OCI-LY7 (cell line): ENCODE data around the gene NAA10. TPM values are rescaled to one million over a fixed set of nuclear protein-coding genes. Genes with fewer than 3 reads are reported as not detected.

Experiments
- BruUV-seq: library from RNA; stranded (reverse); fragments of 400-500 nt; replicated peaks from 2 replicates; lab custom pipeline; 2021; lab: Mats Ljungman, UMichigan
- CTCF ChIA-PET: fragments of 300-600 bp; sonication (Branson Sonifier 250); formaldehyde crosslinking; loops from one replicate; lab custom pipeline; 2022; ENCODE audit warnings: antibody characterized with exemption; ENCODE audit not compliant: unreplicated experiment; lab: Charles Lee
- POLR2A ChIA-PET: fragments of 300-600 bp; sonication (Branson Sonifier 250); formaldehyde crosslinking; loops from one replicate; lab custom pipeline; 2022; ENCODE audit warnings: antibody characterized with exemption; lab: Charles Lee
- DNase-seq: peaks from one replicate; pipeline ENCODE4 v3.0.0-alpha.2; 2015; ENCODE audit warnings: low spot score
- H2AFZ ChIP-seq: fragments of 200-600 bp; sonication (generic), shearing (Covaris generic); 2 replicates; pipeline ENCODE4 v1.6.1; 2014; ENCODE audit warnings: mild to moderate bottlenecking, antibody characterized with exemption, low read length, moderate library complexity
- H3K27ac ChIP-seq: fragments of 200-600 bp; sonication (generic); 2 replicates; pipeline ENCODE4 v1.5.1; 2014; ENCODE audit warnings: mixed run types, low read depth, mild to moderate bottlenecking, moderate library complexity, low read length, inconsistent platforms; ENCODE audit not compliant: poor library complexity, severe bottlenecking
- H3K36me3 ChIP-seq: fragments of 200-600 bp; sonication (generic); 2 replicates; pipeline ENCODE4 v1.6.1; 2014; ENCODE audit warnings: mild to moderate bottlenecking, antibody characterized with exemption, low read length, moderate library complexity, mixed read lengths; ENCODE audit not compliant: insufficient read depth
- H3K4me1 ChIP-seq: fragments of 200-600 bp; sonication (generic); 2 replicates; pipeline ENCODE4 v1.5.1; 2014; ENCODE audit warnings: mild to moderate bottlenecking, low read length; ENCODE audit not compliant: insufficient read depth, poor library complexity, severe bottlenecking
- H3K4me2 ChIP-seq: fragments of 200-600 bp; sonication (generic); 2 replicates; pipeline ENCODE4 v1.6.1; 2014; ENCODE audit warnings: mild to moderate bottlenecking, low read length
- H3K4me3 ChIP-seq: fragments of 200-600 bp; sonication (generic); 2 replicates; pipeline ENCODE4 v1.5.1; 2014; ENCODE audit warnings: mild to moderate bottlenecking, low read depth, low read length; ENCODE audit not compliant: poor library complexity, severe bottlenecking
- H3K79me2 ChIP-seq: fragments of 200-600 bp; sonication (generic); 2 replicates; pipeline ENCODE4 v1.6.1; 2016; ENCODE audit warnings: low read depth, mild to moderate bottlenecking, low read length, moderate library complexity, mixed read lengths; ENCODE audit not compliant: insufficient read depth
- H3K9me2 ChIP-seq: fragments of 200-600 bp; sonication (generic); 2 replicates; pipeline ENCODE4 v1.6.1; 2016; ENCODE audit warnings: mild to moderate bottlenecking, low read length, mixed read lengths; ENCODE audit not compliant: insufficient read depth
- H3K9me3 ChIP-seq: fragments of 200-600 bp; sonication (generic); 2 replicates; pipeline ENCODE4 v1.6.1; 2014; ENCODE audit warnings: mild to moderate bottlenecking, mixed run types, low read length, mixed read lengths
- H4K20me1 ChIP-seq: fragments of 200-600 bp; sonication (generic); 2 replicates; pipeline ENCODE4 v1.6.1; 2014; ENCODE audit warnings: mild to moderate bottlenecking, antibody characterized with exemption, low read length, moderate library complexity, mixed read lengths; ENCODE audit not compliant: insufficient read depth
- EZH2phosphoT487 ChIP-seq: fragments of 200-600 bp; sonication (generic); IDR thresholded peaks from 2 replicates; pipeline ENCODE4 v1.6.1; 2018; ENCODE audit warnings: low read depth, borderline replicate concordance, mild to moderate bottlenecking, mixed run types, antibody characterized with exemption, low read length, moderate library complexity, mixed read lengths
- intact Hi-C: fragments of 100-400 bp; cut with micrococcal nuclease; formaldehyde crosslinking; loops from one replicate; pipeline ENCODE4 v1.10.0; 2022; ENCODE audit not compliant: unreplicated experiment
- total RNA-seq, 2 experiments: library from RNA; depleted of rRNA in 1 of 2; stranded (reverse); fragments of >200 nt in 1 of 2; shearing (Covaris generic) in 1 of 2; gene quantifications; 2 replicates each; pipeline ENCODE4 v1.2.3, GENCODE V29; 2014 to 2022
- TF ChIP-seq, protein P1 (sequence below): fragments of 200-600 bp; sonication (generic); conservative IDR thresholded peaks from 2 replicates; pipeline ENCODE4 v1.5.1; 2014; ENCODE audit warnings: mild to moderate bottlenecking, antibody characterized with exemption, low read length, moderate library complexity, mixed read lengths

Gene NAA10
- total RNA-seq, 2 experiments from 2014 or later: 82.7 to 105 TPM

DNA sequence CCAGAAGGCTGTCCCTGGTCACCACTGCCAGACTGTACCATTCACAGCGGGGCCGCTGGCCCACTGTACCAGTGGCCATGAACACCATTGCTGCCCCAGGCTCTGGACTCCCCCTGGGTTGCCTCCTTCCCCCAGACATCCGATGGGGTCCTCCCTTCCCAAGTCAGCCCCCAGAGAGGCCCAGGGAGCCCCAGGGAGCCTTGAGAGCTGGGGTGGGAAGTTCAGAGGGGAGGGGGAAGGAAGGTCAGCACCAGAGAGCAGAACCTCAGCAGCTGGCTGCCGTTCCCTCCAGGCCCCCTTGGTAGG is 8.3 kb downstream of the NAA10 start:
- CTCF ChIA-PET: interaction anchor here (0.9 to 1.2 kb wide), 2 partner anchors 40 to 42 kb away, joined by 3 read pairs; no protein-coding TSS in a partner anchor
- Histone ChIP-seq H3K4me3 (peak overlapping the region; percentile 99), H3K9me2 (no peaks in the 10 kb centered on the region), H3K9me3 (no peaks in the 10 kb centered on the region), H2AFZ (no peak overlapping the region), H3K79me2 (peaks cover 30% of the 10 kb centered on the region; the same call in 1 of the 2 replicates), H3K27ac (peak overlapping the region; percentile 100), H3K4me1 (peaks cover 44% of the 10 kb centered on the region), H3K36me3 (peaks cover 29% of the 10 kb centered on the region), H4K20me1 (no peaks in the 10 kb centered on the region), H3K4me2 (peak overlapping the region; percentile 100)
- DNase-seq: no peak
- BruUV-seq: no TSS peak
- intact Hi-C loops: loop anchor here (10.0 kb wide), 1 partner anchor 448 kb away; the partner anchor contains the start of genes EMD and FLNA
- POLR2A ChIA-PET: interaction anchor here (0.8 to 1.7 kb wide), 6 partner anchors 40 to 96 kb away, joined by 3 to 6 read pairs (median 3); partner anchors contain the start of gene HCFC1
- no peak for TF ChIP-seq EZH2phosphoT487
- TF ChIP-seq, protein P1, sequence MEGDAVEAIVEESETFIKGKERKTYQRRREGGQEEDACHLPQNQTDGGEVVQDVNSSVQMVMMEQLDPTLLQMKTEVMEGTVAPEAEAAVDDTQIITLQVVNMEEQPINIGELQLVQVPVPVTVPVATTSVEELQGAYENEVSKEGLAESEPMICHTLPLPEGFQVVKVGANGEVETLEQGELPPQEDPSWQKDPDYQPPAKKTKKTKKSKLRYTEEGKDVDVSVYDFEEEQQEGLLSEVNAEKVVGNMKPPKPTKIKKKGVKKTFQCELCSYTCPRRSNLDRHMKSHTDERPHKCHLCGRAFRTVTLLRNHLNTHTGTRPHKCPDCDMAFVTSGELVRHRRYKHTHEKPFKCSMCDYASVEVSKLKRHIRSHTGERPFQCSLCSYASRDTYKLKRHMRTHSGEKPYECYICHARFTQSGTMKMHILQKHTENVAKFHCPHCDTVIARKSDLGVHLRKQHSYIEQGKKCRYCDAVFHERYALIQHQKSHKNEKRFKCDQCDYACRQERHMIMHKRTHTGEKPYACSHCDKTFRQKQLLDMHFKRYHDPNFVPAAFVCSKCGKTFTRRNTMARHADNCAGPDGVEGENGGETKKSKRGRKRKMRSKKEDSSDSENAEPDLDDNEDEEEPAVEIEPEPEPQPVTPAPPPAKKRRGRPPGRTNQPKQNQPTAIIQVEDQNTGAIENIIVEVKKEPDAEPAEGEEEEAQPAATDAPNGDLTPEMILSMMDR: no peak

DNA sequence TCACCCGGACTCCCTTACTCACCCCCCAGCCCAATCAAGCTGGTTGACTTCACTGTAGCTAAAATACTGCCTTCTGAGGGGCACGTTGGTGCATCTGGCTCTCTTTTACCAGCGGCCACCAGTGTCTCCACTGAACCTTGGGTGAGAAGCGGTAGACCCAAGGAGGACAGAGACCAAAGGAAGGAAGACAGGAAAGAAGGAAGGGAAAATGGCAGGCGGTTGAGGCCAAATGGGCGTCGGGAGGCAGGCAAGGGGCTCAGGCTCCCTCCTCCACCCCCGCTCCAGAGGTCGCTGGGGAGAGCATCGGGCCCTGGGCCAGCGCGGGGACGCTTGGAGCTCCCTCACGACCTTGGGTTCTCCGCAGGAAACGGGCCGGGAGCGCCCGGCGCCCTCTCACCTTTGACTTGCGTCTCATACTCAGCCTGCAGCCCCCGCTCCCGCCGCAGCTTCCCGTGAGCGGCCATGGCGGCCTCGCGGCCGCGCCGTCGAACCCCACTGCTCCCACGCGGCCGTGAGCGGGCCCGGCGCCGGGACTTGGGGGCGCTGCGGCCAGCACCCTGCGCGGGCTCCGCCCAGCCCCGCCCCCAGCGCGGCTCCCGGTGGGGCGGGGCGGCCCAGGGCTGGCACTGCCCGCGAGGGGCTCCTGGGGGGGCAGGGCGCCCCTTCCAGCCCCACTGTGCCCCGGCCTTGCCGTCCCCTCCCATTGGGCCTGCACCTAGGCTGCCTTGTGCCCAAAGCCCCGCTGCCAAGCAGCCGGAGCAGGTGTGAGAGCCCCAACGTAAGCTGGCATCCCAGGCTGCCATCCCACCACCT is 8.9 kb downstream of the NAA10 start, which contains the start of gene ARHGAP4:
ARHGAP4 (minus strand) TSS at position 526 of the 813 bp plus-strand sequence; CDS start at position 464, 62 bp downstream.
- H3K27ac ChIP-seq: peak within 1 kb of the TSS; percentile 100
- H2AFZ ChIP-seq: no peak within 1 kb of the TSS
- TSS peak; percentile 98 for BruUV-seq
- peak within 1 kb of the TSS; percentile 99 for H3K4me3 ChIP-seq
- DNase-seq: peak; percentile 62
- H4K20me1 ChIP-seq: no peaks in the 10 kb centered on the region
- H3K9me2 ChIP-seq: no peaks in the 10 kb centered on the region
- peaks cover 25% of the 10 kb centered on the region for H3K36me3 ChIP-seq
- POLR2A ChIA-PET: interaction anchor here (0.5 to 2.4 kb wide), 11 partner anchors 8 to 556 kb away, joined by 3 to 33 read pairs (median 4); partner anchors contain the start of genes HCFC1, IDH3G, NAA10 and SSR4
- peak within 1 kb of the TSS; percentile 100 for H3K4me2 ChIP-seq
- peaks cover 30% of the 10 kb centered on the region; the same call in 1 of the 2 replicates for H3K79me2 ChIP-seq
- H3K9me3 ChIP-seq: no peaks in the 10 kb centered on the region
- CTCF ChIA-PET: interaction anchor here (1.2 to 1.4 kb wide), 4 partner anchors 21 to 44 kb away, joined by 3 to 11 read pairs (median 4); no protein-coding TSS in a partner anchor
- intact Hi-C loops: loop anchor here (1.0 to 10.0 kb wide), 2 partner anchors 132 to 449 kb away; partner anchors contain the start of genes EMD, FLNA, IDH3G and SSR4
- TF ChIP-seq, protein P1: no peak
- TF ChIP-seq EZH2phosphoT487: no peak
- H3K4me1 ChIP-seq: peaks cover 44% of the 10 kb centered on the region
